ENCODE results near the gene CCDC57.

Gene CCDC57

DNA sequence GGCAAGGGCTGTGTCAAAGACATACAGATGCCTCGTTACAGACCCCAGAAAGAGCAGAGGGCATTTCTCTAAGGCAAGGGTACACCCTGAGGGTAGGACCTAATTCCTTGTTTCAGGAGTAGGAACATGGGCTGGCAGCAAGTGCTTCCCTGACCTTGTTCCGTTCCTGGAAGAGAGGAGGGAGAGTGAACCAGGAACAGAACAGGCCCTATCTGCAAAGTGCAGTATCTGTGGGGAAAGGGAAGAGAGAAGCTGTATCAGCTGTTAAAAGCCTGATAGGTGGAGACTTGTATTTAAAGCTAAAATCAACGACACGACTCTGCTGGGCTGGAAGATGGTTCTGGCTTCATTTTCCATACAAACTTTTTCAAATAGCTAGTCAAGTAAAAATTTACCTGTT lies 88.5 kb downstream of the CCDC57 start:
- TF ChIP-seq, protein P1, sequence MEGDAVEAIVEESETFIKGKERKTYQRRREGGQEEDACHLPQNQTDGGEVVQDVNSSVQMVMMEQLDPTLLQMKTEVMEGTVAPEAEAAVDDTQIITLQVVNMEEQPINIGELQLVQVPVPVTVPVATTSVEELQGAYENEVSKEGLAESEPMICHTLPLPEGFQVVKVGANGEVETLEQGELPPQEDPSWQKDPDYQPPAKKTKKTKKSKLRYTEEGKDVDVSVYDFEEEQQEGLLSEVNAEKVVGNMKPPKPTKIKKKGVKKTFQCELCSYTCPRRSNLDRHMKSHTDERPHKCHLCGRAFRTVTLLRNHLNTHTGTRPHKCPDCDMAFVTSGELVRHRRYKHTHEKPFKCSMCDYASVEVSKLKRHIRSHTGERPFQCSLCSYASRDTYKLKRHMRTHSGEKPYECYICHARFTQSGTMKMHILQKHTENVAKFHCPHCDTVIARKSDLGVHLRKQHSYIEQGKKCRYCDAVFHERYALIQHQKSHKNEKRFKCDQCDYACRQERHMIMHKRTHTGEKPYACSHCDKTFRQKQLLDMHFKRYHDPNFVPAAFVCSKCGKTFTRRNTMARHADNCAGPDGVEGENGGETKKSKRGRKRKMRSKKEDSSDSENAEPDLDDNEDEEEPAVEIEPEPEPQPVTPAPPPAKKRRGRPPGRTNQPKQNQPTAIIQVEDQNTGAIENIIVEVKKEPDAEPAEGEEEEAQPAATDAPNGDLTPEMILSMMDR (IDR thresholded peaks at IDR 0.05; ENCODE audit: low read depth, low read length) = no peak
- no peak for DNase-seq (ENCODE audit: extremely low read depth, low read depth)

DNA sequence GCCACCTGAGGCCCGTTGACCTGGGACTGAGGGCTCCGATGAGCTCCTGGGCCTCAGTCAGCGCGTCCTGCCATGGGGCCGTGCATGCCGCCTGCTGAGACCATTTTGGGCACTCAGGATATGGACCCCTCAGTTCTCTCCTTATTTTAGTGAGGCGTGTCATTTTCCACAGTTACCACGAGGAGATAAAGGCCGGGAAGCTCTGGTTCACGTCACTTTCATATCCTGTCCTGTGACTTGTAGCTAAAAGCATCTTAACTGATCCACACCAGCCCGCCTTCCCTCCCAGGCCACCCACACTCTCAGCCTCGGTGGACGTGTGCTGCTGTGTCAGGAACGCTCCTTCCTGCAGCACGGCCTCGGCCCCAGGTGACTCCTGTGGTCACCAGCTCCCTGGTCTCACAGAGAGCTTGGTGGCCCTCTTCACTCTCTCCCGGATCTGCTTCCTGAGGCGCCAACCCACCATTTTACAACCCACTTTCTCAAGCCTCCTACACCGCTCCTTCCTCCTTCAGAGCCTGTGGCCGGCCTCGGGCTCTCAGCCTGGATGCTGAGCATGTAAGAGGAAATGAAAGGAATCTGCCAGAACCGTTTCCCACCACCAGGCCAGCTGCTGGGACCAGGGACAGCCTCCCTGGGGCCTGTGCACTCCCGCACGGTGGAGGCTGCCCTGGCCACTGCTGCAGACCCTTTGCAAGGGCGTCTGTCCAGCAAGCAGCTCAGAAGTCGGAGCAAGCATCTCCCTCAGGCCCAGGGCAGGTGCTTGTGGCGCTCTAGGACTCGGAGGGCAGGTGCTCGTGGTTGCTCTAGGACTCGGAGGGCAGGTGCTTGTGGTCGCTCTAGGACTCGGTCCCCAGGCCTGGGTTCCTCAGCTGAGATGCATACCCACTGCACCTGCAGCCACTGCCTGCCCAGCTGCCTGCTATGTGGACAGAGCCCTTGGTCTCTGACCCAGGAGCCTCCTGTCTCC lies 90.7 kb downstream of the CCDC57 start:
- no peak for DNase-seq (ENCODE audit: extremely low read depth, low read depth)
- TF ChIP-seq, protein P1 (IDR thresholded peaks at IDR 0.05; ENCODE audit: low read depth, low read length) = no peak

DNA sequence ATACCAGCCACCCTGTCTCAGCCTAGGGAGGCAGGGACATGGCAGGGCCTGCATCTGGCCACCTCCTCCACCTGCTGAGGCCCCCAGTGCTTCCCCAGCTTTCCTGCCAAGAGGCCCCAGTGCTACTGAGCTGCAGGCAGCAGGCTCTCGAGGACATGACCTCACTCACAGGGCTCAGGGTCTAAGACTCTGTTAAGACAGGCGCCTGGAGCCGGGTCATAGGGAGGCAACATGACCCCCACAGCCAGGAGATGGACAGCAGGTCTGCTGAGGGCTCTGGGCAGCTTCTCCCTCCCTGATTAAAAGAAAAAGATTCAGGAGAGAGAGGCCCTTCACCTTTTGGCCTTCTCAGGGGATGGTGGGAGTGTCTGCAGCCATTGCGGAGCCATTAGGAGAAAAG lies 91.4 kb downstream of the CCDC57 start:
- DNase-seq (ENCODE audit: extremely low read depth, low read depth) = no peak
- TF ChIP-seq, protein P1 (IDR thresholded peaks at IDR 0.05; ENCODE audit: low read depth, low read length) = no peak

DNA sequence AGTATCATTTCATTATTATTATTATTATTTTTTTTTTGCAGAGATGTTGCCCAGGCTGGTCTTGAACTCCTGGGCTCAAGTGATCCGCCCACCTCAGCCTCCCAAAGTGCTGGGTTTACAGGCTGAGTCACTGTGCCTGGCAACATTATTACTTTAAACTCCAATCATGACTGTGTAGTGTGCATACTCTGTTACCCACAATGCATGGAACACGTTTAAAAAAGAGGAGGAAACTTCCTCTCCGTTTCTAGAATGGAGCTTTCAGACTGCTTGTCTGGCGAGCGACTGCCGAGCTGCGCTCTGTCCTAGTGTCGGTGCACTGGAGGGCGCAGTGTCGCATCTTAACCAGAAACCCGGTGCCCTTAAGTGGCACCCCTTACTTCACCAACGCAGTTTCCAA lies 92.5 kb downstream of the CCDC57 start:
- TF ChIP-seq, protein P1 (IDR thresholded peaks at IDR 0.05; ENCODE audit: low read depth, low read length) = no peak

DNA sequence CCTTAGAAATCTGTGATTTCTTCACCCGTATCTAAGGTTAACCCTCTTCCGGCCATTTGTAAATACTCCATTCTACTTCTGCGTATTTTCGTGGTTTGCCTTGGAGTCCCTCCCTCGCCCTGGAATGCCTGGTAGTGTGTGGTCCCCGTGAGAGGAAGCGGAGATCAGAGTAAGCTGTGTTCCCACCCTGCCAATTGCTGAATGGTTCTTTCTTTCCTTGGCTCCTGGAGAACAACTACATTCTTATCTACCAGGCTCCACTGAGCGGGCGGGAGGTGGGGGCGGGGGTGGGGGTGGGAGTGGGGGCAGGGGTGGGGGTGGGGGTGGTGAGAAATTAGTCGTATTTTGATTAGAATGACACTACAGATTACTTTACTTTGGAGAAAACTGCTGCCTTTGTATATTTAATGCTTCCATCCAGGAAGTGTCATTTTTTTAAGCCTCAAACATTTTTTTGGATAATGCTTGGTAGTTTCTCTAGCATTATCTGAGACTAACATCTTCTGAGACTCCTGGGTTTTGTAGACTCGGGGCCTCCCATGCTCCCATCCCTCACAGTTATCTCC lies 93.7 kb downstream of the CCDC57 start:
- TF ChIP-seq, protein P1 (IDR thresholded peaks at IDR 0.05; ENCODE audit: low read depth, low read length) = no peak
- no peak for DNase-seq (ENCODE audit: extremely low read depth, low read depth)

More for the DNA sequence above, 92.5 kb downstream of the CCDC57 start:
- no peak for DNase-seq (ENCODE audit: extremely low read depth, low read depth)

DNA sequence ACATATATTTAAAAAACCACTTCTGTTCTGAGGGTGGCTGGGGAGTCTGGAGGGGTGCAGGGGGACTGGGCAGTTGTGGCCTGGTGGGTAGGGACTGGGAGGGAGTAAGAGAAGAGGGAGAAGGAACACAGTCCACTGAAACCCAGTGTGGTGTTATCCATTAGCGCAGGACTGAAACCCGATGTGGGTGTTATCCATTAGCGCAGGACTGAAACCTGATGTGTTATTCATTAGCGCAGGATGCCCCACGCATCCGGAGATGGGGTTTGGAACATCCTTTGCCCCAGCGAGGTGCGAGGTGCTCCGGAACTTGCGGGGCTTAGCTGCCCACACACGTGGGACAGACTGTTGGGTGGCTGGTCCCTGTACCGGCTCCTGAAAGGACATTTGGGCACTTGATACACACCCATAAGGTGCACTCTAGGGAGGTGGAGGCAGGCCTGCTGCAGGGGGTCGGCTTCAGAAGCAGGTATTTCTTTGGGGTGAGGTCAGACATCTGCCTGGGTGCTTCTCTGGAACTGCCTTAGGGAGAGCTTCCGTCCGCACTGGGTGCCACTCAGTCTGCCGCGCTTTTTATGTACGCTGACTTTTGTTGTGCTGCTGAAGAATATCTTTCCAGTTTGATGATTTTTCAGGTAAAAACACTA lies 94.4 kb downstream of the CCDC57 start:
- TF ChIP-seq, protein P1 (IDR thresholded peaks at IDR 0.05; ENCODE audit: low read depth, low read length) = no peak
- no peak for DNase-seq (ENCODE audit: extremely low read depth, low read depth)
